H1 (cell line): Measurements from ENCODE around the gene TOM1L2. TPM values are rescaled to one million over a fixed set of nuclear protein-coding genes. Genes with fewer than 3 reads are reported as not detected.

Source experiments
- CBX5 ChIP-seq: fragments of 300-800, 300-1000 bp; sonication (generic); IDR thresholded peaks from 2 replicates; pipeline ENCODE4 v1.7.1; 2016; ENCODE audit warnings: antibody characterized with exemption, low read length, low read depth
- polyA plus RNA-seq, 7 experiments: library from polyadenylated mRNA; depleted of rRNA in 3 of 7; stranded (reverse) in 5 of 7; unstranded in 2 of 7; fragments of >200 nt in 5 of 7; fragments of 200-250 nt in 2 of 7; gene quantifications; 1 replicate in 5 of 7; 2 replicates in 1 of 7; 4 replicates in 1 of 7; pipeline versions ENCODE4 v1.2.1 to v1.2.3, GENCODE V29; 2011 to 2013; ENCODE audit warnings: missing spikeins in 2 of 7, mixed read lengths in 2 of 7
- total RNA-seq: library from RNA; stranded (reverse); fragmentation: NEBNext Ultra II Directional; extraction: Animal tissue kit (Norgen Biotek cat#: 25700); gene quantifications from 2 replicates; pipeline ENCODE4 v1.2.1, GENCODE V29; 2021

Gene TOM1L2
- total and polyA plus RNA-seq, 2 of the 8 experiments (the other 6 are each of a cell fraction or from before 2014, with no cell fraction given): 2.0 to 3.4 TPM

DNA sequence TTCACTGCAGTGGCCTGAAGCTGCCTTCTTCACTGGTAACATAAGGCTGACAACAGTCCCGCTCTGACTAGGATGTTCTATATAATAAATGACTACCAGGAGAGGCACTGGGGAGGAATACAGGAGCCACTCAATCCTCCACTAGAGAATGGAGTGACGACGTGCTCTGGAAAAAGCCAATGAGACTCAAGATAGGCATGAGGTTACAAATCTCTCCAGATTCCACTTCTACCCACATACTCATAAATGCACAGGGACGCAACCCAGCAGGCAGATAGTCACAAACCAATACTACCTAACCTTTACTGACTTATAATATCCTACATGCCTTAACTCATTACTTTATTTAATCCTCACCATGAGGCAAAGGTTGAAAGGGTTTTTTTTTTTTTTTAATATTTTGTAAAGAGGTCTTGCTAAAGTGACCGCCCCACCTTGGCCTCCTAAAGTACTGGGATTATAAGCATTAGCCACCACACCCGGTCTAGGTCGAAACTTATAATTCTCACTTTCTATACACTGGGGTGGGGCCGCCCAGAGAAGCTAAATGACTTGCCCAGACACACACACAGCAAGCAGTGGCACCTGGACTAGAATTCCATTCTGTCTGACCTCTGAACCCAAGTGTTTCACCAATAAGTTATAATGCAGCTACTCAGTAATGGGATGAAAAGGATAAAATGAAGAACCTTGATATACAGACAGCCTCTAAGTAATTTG, 33.7 kb downstream of the TOM1L2 start (continued):
- TF ChIP-seq CBX5: no peak
- TF ChIP-seq, all 59 proteins: peak for 0
